HepG2 (cell line): ENCODE results near the gene METTL1.
A peak's percentile ranks its signal among the peaks of the same experiment; 100 is the strongest.

Experiments
- FOSL1 ChIP-seq: sonication (generic); formaldehyde crosslinking; IDR thresholded peaks from 2 replicates; pipeline ENCODE4 v1.9.0; 2021; ENCODE audit warnings: missing genetic modification reagents, borderline replicate concordance
- NFIC ChIP-seq: IDR thresholded peaks from 2 replicates; pipeline ENCODE4 v1.6.1; 2012; ENCODE audit warnings: mild to moderate bottlenecking, low read length, inconsistent platforms
- POLR2AphosphoS5 ChIP-seq: IDR thresholded peaks from 2 replicates; pipeline ENCODE4 v1.6.1; 2012; ENCODE audit warnings: low read depth, low read length
- TF ChIP-seq, protein P1 (sequence below): IDR thresholded peaks from 2 replicates; pipeline ENCODE4 v1.6.1; 2016; ENCODE audit warnings: mild to moderate bottlenecking

DNA sequence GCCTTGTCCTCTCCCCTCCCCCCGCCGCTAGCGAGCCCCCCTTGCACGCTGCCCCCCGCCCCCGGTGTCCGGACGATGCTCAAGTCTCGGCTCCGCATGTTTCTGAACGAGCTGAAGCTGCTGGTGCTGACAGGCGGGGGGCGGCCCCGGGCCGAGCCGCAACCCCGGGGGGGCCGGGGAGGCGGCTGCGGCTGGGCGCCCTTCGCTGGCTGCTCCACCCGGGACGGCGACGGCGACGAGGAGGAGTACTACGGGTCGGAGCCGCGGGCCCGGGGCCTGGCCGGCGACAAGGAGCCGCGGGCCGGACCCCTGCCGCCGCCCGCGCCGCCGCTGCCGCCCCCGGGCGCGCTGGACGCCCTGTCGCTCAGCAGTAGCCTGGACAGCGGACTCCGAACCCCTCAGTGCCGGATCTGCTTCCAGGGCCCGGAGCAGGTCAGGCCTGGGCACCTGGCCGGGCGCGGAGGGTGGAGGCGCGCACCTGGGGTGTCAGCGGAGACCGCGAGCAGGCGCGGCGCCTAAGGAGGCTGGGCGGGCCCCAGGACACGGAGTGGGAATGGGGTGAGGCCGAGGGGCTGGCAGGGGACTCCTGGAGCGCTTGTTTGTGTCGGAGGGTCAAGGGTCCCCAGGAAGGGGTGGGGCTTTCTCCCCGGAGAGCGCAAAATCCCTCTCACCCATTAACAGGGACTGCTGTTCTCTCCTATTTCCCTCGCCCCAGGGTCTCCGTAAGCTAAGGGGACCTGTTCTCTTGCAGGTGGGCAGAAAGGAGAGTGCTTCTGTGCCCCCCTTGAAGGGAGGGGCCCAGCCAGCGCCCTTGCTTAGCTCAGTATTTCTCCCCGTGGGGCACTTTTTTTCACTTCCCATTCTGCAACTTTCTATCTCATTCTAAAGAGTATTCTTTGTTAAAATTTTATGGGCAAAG lies 16.2 kb downstream of the METTL1 start:
- TF ChIP-seq NFIC = no peak
- TF ChIP-seq FOSL1 (CRISPR knock-in tag) = no peak
- TF ChIP-seq, protein P1, sequence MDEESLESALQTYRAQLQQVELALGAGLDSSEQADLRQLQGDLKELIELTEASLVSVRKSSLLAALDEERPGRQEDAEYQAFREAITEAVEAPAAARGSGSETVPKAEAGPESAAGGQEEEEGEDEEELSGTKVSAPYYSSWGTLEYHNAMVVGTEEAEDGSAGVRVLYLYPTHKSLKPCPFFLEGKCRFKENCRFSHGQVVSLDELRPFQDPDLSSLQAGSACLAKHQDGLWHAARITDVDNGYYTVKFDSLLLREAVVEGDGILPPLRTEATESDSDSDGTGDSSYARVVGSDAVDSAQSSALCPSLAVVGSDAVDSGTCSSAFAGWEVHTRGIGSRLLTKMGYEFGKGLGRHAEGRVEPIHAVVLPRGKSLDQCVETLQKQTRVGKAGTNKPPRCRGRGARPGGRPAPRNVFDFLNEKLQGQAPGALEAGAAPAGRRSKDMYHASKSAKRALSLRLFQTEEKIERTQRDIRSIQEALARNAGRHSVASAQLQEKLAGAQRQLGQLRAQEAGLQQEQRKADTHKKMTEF (CRISPR knock-in tag) = no peak; the same call in 1 of the 2 replicates
- peak; percentile 63 for TF ChIP-seq POLR2AphosphoS5
